Erythroblast (primary cell): ENCODE data around the gene CHAC1.

Source experiments
- GATA1 ChIP-seq: IDR thresholded peaks from 2 replicates; pipeline ENCODE4 v1.6.1; 2011; ENCODE audit warnings: low read depth, mild to moderate bottlenecking, control low read depth, low read length, moderate library complexity
- POLR2A ChIP-seq: IDR thresholded peaks from 2 replicates; pipeline ENCODE4 v1.6.1; 2011; ENCODE audit warnings: mild to moderate bottlenecking, low read length

GRCh38 chr15:40988156-40988555, 34.9 kb downstream of the CHAC1 start:
- TF ChIP-seq POLR2A (no peak), GATA1 (no peak)
